ENCODE data around the gene TRAPPC4. TPM values are rescaled to one million over a fixed set of nuclear protein-coding genes. Genes with fewer than 3 reads are reported as not detected.

TRAPPC4 gene
- polyA plus RNA-seq, 1 of the 3 experiments (the other 2 are of a cell fraction): 368 TPM

DNA sequence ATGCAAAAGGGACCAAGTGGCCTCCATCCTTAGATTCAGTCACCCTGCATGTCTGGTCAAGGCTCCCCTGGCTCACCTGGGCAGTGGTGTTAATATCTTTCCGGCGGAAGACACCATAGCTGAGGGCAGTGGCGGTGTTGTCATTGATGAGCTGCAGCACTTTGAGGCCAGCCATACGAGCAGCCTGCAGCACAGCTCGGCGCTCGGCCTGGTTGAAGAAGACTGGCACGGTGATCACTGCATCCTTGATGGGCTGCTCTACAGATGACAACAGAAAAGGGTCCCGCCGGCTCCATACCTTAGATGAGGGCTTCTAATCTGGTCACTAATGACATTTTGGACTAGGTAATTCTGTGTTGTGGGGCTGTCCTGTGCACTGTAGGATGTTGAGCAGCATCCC lies 35.9 kb downstream of the TRAPPC4 start:
- Histone ChIP-seq H2AFZ (ENCODE audit: low read depth) (no peak overlapping the region), H3K27ac (ENCODE audit: low read depth in 2 of 2, low read length in 1 of 2) (no peak overlapping the region), H4K20me1 (ENCODE audit: insufficient read depth) (no peaks in the 10 kb centered on the region), H3K4me3 (ENCODE audit: low read depth in 2 of 2, low read length in 1 of 2) (no peak overlapping the region), H3K4me2 (no peak overlapping the region), H3K9me3 (no peaks in the 10 kb centered on the region), H3K27me3 (ENCODE audit: insufficient read depth) (no peaks in the 10 kb centered on the region), H3F3A (replicated peaks; ENCODE audit: insufficient read depth) (peaks cover 8% of the 10 kb centered on the region), H3K9me2 (no peaks in the 10 kb centered on the region), H3K9ac (no peak overlapping the region), H3K79me2 (ENCODE audit: insufficient read depth) (peaks cover 33% of the 10 kb centered on the region), H3K4me1 (ENCODE audit: control insufficient read depth in 1 of 2, insufficient read depth in 2 of 2, low read depth in 1 of 2, low read length in 1 of 2) (peaks cover 12 to 21% of the 10 kb centered on the region in 2 experiments; a peak in 2 of 4 replicates), H3K36me3 (replicated peaks in 1 of 2; ENCODE audit: control insufficient read depth in 1 of 2, insufficient read depth in 2 of 2, low read length in 1 of 2) (peaks cover 37 to 53% of the 10 kb centered on the region in 2 experiments)
- CTCF ChIA-PET: interaction anchor here (0.5 to 2.1 kb wide), 3 partner anchors 9 to 286 kb away, joined by 3 to 8 read pairs (median 4); no protein-coding TSS in a partner anchor
- POLR2A ChIA-PET: interaction anchor here (0.6 to 3.8 kb wide), 3 partner anchors 8 to 31 kb away, joined by 3 to 21 read pairs (median 12); partner anchors contain the start of genes HMBS and VPS11
- TF ChIP-seq, protein P1, sequence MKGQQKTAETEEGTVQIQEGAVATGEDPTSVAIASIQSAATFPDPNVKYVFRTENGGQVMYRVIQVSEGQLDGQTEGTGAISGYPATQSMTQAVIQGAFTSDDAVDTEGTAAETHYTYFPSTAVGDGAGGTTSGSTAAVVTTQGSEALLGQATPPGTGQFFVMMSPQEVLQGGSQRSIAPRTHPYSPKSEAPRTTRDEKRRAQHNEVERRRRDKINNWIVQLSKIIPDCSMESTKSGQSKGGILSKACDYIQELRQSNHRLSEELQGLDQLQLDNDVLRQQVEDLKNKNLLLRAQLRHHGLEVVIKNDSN (IDR thresholded peaks at IDR 0.05; ENCODE audit: borderline replicate concordance, low read depth): no peak
- TF ChIP-seq, protein P2, sequence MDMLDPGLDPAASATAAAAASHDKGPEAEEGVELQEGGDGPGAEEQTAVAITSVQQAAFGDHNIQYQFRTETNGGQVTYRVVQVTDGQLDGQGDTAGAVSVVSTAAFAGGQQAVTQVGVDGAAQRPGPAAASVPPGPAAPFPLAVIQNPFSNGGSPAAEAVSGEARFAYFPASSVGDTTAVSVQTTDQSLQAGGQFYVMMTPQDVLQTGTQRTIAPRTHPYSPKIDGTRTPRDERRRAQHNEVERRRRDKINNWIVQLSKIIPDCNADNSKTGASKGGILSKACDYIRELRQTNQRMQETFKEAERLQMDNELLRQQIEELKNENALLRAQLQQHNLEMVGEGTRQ (IDR thresholded peaks at IDR 0.05; ENCODE audit: borderline replicate concordance, low read depth, low read length): no peak
- TF ChIP-seq MEF2A (IDR thresholded peaks at IDR 0.05; ENCODE audit: borderline replicate concordance, low read depth): no peak
- TF ChIP-seq JUND (IDR thresholded peaks at IDR 0.05): no peak
- no peak for TF ChIP-seq RXRA (IDR thresholded peaks at IDR 0.05; ENCODE audit: borderline replicate concordance, low read depth)
- TF ChIP-seq YY1 (IDR thresholded peaks at IDR 0.05; ENCODE audit: low read depth): no peak
- TF ChIP-seq NRF1 (IDR thresholded peaks at IDR 0.05; ENCODE audit: low read depth, low read length): no peak
- TF ChIP-seq TEAD4 (IDR thresholded peaks at IDR 0.05; ENCODE audit: borderline replicate concordance, insufficient read depth): no peak
- no peak for TF ChIP-seq NFIC (IDR thresholded peaks at IDR 0.05; ENCODE audit: borderline replicate concordance)
- TF ChIP-seq, protein P3, sequence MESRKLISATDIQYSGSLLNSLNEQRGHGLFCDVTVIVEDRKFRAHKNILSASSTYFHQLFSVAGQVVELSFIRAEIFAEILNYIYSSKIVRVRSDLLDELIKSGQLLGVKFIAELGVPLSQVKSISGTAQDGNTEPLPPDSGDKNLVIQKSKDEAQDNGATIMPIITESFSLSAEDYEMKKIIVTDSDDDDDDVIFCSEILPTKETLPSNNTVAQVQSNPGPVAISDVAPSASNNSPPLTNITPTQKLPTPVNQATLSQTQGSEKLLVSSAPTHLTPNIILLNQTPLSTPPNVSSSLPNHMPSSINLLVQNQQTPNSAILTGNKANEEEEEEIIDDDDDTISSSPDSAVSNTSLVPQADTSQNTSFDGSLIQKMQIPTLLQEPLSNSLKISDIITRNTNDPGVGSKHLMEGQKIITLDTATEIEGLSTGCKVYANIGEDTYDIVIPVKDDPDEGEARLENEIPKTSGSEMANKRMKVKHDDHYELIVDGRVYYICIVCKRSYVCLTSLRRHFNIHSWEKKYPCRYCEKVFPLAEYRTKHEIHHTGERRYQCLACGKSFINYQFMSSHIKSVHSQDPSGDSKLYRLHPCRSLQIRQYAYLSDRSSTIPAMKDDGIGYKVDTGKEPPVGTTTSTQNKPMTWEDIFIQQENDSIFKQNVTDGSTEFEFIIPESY (IDR thresholded peaks at IDR 0.05; ENCODE audit: borderline replicate concordance, low read depth): no peak
- no peak for TF ChIP-seq TAF1 (IDR thresholded peaks at IDR 0.05; ENCODE audit: borderline replicate concordance, low read depth, low read length)
- TF ChIP-seq RAD21 (IDR thresholded peaks at IDR 0.05; ENCODE audit: low read length): no peak
- TF ChIP-seq RFX5 (IDR thresholded peaks at IDR 0.05; ENCODE audit: low read length): no peak
- TF ChIP-seq, protein P4, sequence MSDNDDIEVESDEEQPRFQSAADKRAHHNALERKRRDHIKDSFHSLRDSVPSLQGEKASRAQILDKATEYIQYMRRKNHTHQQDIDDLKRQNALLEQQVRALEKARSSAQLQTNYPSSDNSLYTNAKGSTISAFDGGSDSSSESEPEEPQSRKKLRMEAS (IDR thresholded peaks at IDR 0.05; ENCODE audit: low read depth): no peak
- no peak for TF ChIP-seq MXI1 (IDR thresholded peaks at IDR 0.05; ENCODE audit: low read depth, low read length)
- no peak for TF ChIP-seq TCF12 (IDR thresholded peaks at IDR 0.05)
- TF ChIP-seq SIN3A (IDR thresholded peaks at IDR 0.05; ENCODE audit: borderline replicate concordance, low read depth, low read length): no peak
- TF ChIP-seq ELF1 (IDR thresholded peaks at IDR 0.05): no peak
- TF ChIP-seq, protein P5, sequence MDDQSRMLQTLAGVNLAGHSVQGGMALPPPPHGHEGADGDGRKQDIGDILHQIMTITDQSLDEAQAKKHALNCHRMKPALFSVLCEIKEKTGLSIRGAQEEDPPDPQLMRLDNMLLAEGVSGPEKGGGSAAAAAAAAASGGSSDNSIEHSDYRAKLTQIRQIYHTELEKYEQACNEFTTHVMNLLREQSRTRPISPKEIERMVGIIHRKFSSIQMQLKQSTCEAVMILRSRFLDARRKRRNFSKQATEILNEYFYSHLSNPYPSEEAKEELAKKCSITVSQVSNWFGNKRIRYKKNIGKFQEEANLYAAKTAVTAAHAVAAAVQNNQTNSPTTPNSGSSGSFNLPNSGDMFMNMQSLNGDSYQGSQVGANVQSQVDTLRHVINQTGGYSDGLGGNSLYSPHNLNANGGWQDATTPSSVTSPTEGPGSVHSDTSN (IDR thresholded peaks at IDR 0.05): no peak
- TF ChIP-seq GABPA (IDR thresholded peaks at IDR 0.05; ENCODE audit: low read depth): no peak
- DNase-seq: no peak
- 100% methylated on average over 2 of the region's 10 CpGs for WGBS (ENCODE audit: low lambda C conversion rate)

All from SK-N-SH (cell line).